IMR-90 (cell line): Measurements from ENCODE around the gene ABTB2. TPM values are rescaled to one million over a fixed set of nuclear protein-coding genes. Genes with fewer than 3 reads are reported as not detected.

Source experiments
- ATAC-seq: fragments of 200-7000 bp; cut with Tn5 transposase; 2 replicates; pipeline ENCODE4 v1.9.1; 2020; ENCODE audit warnings: low read depth, mild to moderate bottlenecking, moderate library complexity
- BruUV-seq: library from RNA; stranded (reverse); fragments of 400-500 nt; replicated peaks from 2 replicates; lab custom pipeline; 2021; lab: Mats Ljungman, UMichigan
- CTCF ChIA-PET: fragments of 300-600 bp; formaldehyde crosslinking; extraction: SDS; loops from one replicate; lab custom pipeline; 2021; ENCODE audit warnings: antibody characterized with exemption; lab: Yijun Ruan, JAX
- POLR2A ChIA-PET: fragments of 300-600 bp; sonication (Branson Sonifier 250); formaldehyde crosslinking; loops from one replicate; lab custom pipeline; 2022; ENCODE audit warnings: antibody characterized with exemption; ENCODE audit not compliant: unreplicated experiment; lab: Charles Lee
- DNase-seq: peaks from one replicate; pipeline ENCODE4 v3.0.0; 2013
- H2AFZ ChIP-seq: replicated peaks from 2 replicates; pipeline ENCODE3; 2013; ENCODE audit warnings: low read length, mild to moderate bottlenecking; ENCODE audit not compliant: poor library complexity
- H2AK5ac ChIP-seq: 2 replicates; pipeline ENCODE4 v1.6.1; 2013; ENCODE audit warnings: low read depth, low read length, inconsistent platforms
- H2AK9ac ChIP-seq: replicated peaks from 2 replicates; pipeline ENCODE3; 2013; ENCODE audit warnings: mild to moderate bottlenecking, low read depth, low read length, moderate library complexity; ENCODE audit not compliant: poor library complexity
- H2BK120ac ChIP-seq: 2 replicates; pipeline ENCODE4 v1.6.1; 2013; ENCODE audit warnings: low read depth, low read length, inconsistent platforms
- H2BK15ac ChIP-seq: 3 replicates; pipeline ENCODE4 v1.6.1; 2013; ENCODE audit warnings: low read depth, low read length, inconsistent platforms
- H2BK20ac ChIP-seq: 2 replicates; pipeline ENCODE4 v1.6.1; 2013; ENCODE audit warnings: low read depth, mild to moderate bottlenecking, inconsistent platforms, low read length, moderate library complexity
- H2BK5ac ChIP-seq: 2 replicates; pipeline ENCODE4 v1.6.1; 2013; ENCODE audit warnings: mild to moderate bottlenecking, low read depth, low read length, inconsistent platforms; ENCODE audit not compliant: poor library complexity, severe bottlenecking
- H3K14ac ChIP-seq: replicated peaks from 2 replicates; pipeline ENCODE4 v1.6.1; 2013; ENCODE audit warnings: low read depth, low read length, inconsistent platforms
- H3K18ac ChIP-seq: 2 replicates; pipeline ENCODE4 v1.6.1; 2013; ENCODE audit warnings: low read depth, low read length, control low read depth
- H3K23ac ChIP-seq: 2 replicates; pipeline ENCODE4 v1.6.1; 2013; ENCODE audit warnings: low read depth, low read length, inconsistent platforms
- H3K27ac ChIP-seq: 2 replicates; pipeline ENCODE4 v1.5.1; 2013; ENCODE audit warnings: mild to moderate bottlenecking, control low read depth, low read length; ENCODE audit not compliant: insufficient read depth
- H3K27me3 ChIP-seq: 2 replicates; pipeline ENCODE4 v1.6.1; 2013; ENCODE audit warnings: low read length; ENCODE audit not compliant: control insufficient read depth, insufficient read depth
- H3K36me3 ChIP-seq: 2 replicates; pipeline ENCODE4 v1.6.1; 2013; ENCODE audit warnings: low read length, mixed read lengths; ENCODE audit not compliant: control insufficient read depth, insufficient read depth
- H3K4ac ChIP-seq: 2 replicates; pipeline ENCODE4 v1.6.1; 2013; ENCODE audit warnings: low read depth, low read length, inconsistent platforms
- H3K4me1 ChIP-seq: 2 replicates; pipeline ENCODE4 v1.6.1; 2013; ENCODE audit warnings: low read length, mixed read lengths; ENCODE audit not compliant: control insufficient read depth, insufficient read depth
- H3K4me2 ChIP-seq: 2 replicates; pipeline ENCODE4 v1.6.1; 2013; ENCODE audit warnings: low read depth, mild to moderate bottlenecking, control low read depth, low read length, moderate library complexity
- H3K4me3 ChIP-seq: 2 replicates; pipeline ENCODE4 v1.5.1; 2013; ENCODE audit warnings: low read depth, mild to moderate bottlenecking, control low read depth, low read length, moderate library complexity; ENCODE audit not compliant: insufficient read depth
- H3K56ac ChIP-seq: 2 replicates; pipeline ENCODE4 v1.6.1; 2013; ENCODE audit warnings: low read length, inconsistent platforms; ENCODE audit not compliant: insufficient read depth; ENCODE audit errors: extremely low read depth
- H3K79me1 ChIP-seq, 2 experiments: 2 replicates each; pipeline ENCODE4 v1.6.1; 2013; ENCODE audit warnings: low read length in 2 of 2, inconsistent platforms in 1 of 2, low read depth in 1 of 2
- H3K9ac ChIP-seq: 2 replicates; pipeline ENCODE4 v1.6.1; 2013; ENCODE audit warnings: low read depth, low read length, control low read depth
- H3K9me1 ChIP-seq: 2 replicates; pipeline ENCODE4 v1.6.1; 2013; ENCODE audit warnings: low read length, inconsistent platforms; ENCODE audit not compliant: insufficient read depth
- H3K9me3 ChIP-seq: 2 replicates; pipeline ENCODE4 v1.6.1; 2013; ENCODE audit warnings: low read length; ENCODE audit not compliant: control insufficient read depth, insufficient read depth
- H4K20me1 ChIP-seq: 2 replicates; pipeline ENCODE4 v1.6.1; 2013; ENCODE audit warnings: low read length, inconsistent platforms; ENCODE audit not compliant: insufficient read depth
- H4K5ac ChIP-seq: 2 replicates; pipeline ENCODE4 v1.6.1; 2013; ENCODE audit warnings: mild to moderate bottlenecking, low read depth, low read length, control low read depth
- H4K8ac ChIP-seq, 2 experiments: 2 replicates each; pipeline ENCODE4 v1.6.1; 2013; ENCODE audit warnings: low read depth in 2 of 2, low read length in 2 of 2, control low read depth in 1 of 2, inconsistent platforms in 1 of 2
- H4K91ac ChIP-seq: 2 replicates; pipeline ENCODE4 v1.6.1; 2013; ENCODE audit warnings: low read depth, low read length, inconsistent platforms; ENCODE audit not compliant: insufficient read depth
- BHLHE40 ChIP-seq: fragments of 150-350 bp; IDR thresholded peaks from 2 replicates; pipeline ENCODE4 v1.6.1; 2016; ENCODE audit warnings: mild to moderate bottlenecking, low read depth, low read length
- CHD1 ChIP-seq: IDR thresholded peaks from 2 replicates; pipeline ENCODE4 v1.6.1; 2012; ENCODE audit warnings: low read depth, low read length, improper control_type of control experiment
- ELK1 ChIP-seq: fragments of 150-350 bp; IDR thresholded peaks from 2 replicates; pipeline ENCODE4 v1.6.1; 2016; ENCODE audit warnings: low read depth, mild to moderate bottlenecking, low read length, moderate library complexity, borderline replicate concordance
- MAFK ChIP-seq: IDR thresholded peaks from 2 replicates; pipeline ENCODE4 v1.6.1; 2012; ENCODE audit warnings: low read depth, low read length, improper control_type of control experiment
- NFE2L2 ChIP-seq: fragments of 150-350 bp; IDR thresholded peaks from 2 replicates; pipeline ENCODE4 v1.6.1; 2016; ENCODE audit warnings: low read depth, mild to moderate bottlenecking, low read length
- POLR2A ChIP-seq: IDR thresholded peaks from 2 replicates; pipeline ENCODE4 v1.6.1; 2012; ENCODE audit warnings: mild to moderate bottlenecking, low read depth, low read length
- SMC3 ChIP-seq: fragments of 150-350 bp; IDR thresholded peaks from 2 replicates; pipeline ENCODE4 v1.6.1; 2016; ENCODE audit warnings: low read depth, mild to moderate bottlenecking, antibody characterized with exemption, low read length, moderate library complexity
- WGBS, 2 experiments: methylation state at CpG; one replicate each; pipeline versions ENCODE4 v1.1.5 to v1.1.7; 2013; ENCODE audit warnings: missing lambda C conversion rate in 2 of 2; ENCODE audit not compliant: insufficient read length in 1 of 2; ENCODE audit errors: extremely low coverage in 2 of 2; 5-methylcytosine and 5-hydroxymethylcytosine counted together
- dilution Hi-C: fragments of 300-500 bp; cut with HindIII; formaldehyde crosslinking; loops from one replicate; pipeline ENCODE4 v1.14.3; 2018; ENCODE audit warnings: low sequenced_read_pairs; ENCODE audit not compliant: unreplicated experiment
- in situ Hi-C: fragments of 300-500 bp; cut with MboI; formaldehyde crosslinking; loops from 3 replicates; pipeline ENCODE4 v1.14.3; 2019; ENCODE audit warnings: low sequenced_read_pairs, inconsistent platforms, mixed read lengths
- intact Hi-C: fragments of 100-400 bp; cut with micrococcal nuclease; formaldehyde crosslinking; loops from 2 replicates; pipeline ENCODE4 v1.10.0; 2022
- polyA plus RNA-seq, 3 experiments: library from polyadenylated mRNA; depleted of rRNA; stranded (reverse); fragments of >200 nt; gene quantifications; 2 replicates each; pipeline ENCODE4 v1.2.3, GENCODE V29; 2012; ENCODE audit warnings: low replicate concordance in 1 of 3
- total RNA-seq: library from RNA; depleted of rRNA; stranded (reverse); fragments of >200 nt; gene quantifications from 2 replicates; pipeline ENCODE4 v1.2.3, GENCODE V29; 2012
- TF ChIP-seq, protein P1 (sequence below): fragments of 150-350 bp; IDR thresholded peaks from 2 replicates; pipeline ENCODE4 v1.6.1; 2017; ENCODE audit warnings: mild to moderate bottlenecking, antibody characterized with exemption, low read length, low read depth

The ABTB2 gene
- total and polyA plus RNA-seq, 2 of the 4 experiments (the other 2 are of a cell fraction) = 0.18 to 2.0 TPM

DNA sequence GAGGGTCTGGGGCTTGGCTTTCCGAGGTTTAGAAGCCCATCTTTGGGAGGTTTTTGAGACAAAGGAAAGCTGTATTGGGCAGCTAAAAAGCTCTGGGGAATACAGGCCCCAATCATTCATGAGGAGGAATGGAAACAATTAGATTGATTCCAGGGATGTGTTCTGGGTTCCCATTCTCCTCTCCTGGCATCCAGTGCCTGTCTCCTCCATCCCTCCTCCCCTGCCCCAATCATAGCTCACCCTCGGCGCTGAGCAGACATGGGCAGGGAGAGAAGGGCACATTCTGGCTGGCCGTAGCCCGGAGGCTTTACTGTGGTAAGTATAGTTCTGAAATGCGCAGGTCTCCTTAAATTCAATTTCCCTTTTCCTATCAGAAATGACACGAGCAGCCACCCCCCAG, 42.4 kb downstream of the ABTB2 start:
- POLR2A ChIA-PET = no interaction called here
- Histone ChIP-seq H2AK9ac (no peak overlapping the region), H3K4me3 (no peak overlapping the region), H3K9me3 (no peaks in the 10 kb centered on the region), H3K9ac (no peak overlapping the region), H3K27me3 (peaks cover 25% of the 10 kb centered on the region), H4K20me1 (no peaks in the 10 kb centered on the region), H3K14ac (no peak overlapping the region), H3K23ac (no peak overlapping the region), H2BK20ac (no peak overlapping the region), H2BK120ac (no peak overlapping the region), H4K91ac (no peak overlapping the region), H3K4me1 (peaks cover 5% of the 10 kb centered on the region), H3K4ac (no peak overlapping the region), H3K56ac (no peak overlapping the region), H3K36me3 (no peaks in the 10 kb centered on the region), H3K18ac (no peak overlapping the region), H2BK15ac (no peak overlapping the region), H2AK5ac (no peak overlapping the region), H4K8ac (no peak overlapping the region), H3K4me2 (no peak overlapping the region), H2AFZ (no peak overlapping the region), H3K79me1 (no peaks in the 10 kb centered on the region), H3K27ac (no peak overlapping the region), H3K9me1 (no peaks in the 10 kb centered on the region; the same call in 1 of the 2 replicates), H4K5ac (no peak overlapping the region), H2BK5ac (no peak overlapping the region)
- CTCF ChIA-PET = no interaction called here
- no TSS peak for BruUV-seq
- dilution Hi-C loops = no loop called here
- 80% methylated on average over 1 of the region's 7 CpGs; no CpG with 5 or more reads in 1 of the 2 experiments for WGBS, 2 experiments
- in situ Hi-C loops = no loop called here
- intact Hi-C loops = no loop called here
- ATAC-seq = no peak
- TF ChIP-seq CHD1 = no peak
- TF ChIP-seq SMC3 = no peak
- TF ChIP-seq MAFK = no peak
- TF ChIP-seq, protein P1, sequence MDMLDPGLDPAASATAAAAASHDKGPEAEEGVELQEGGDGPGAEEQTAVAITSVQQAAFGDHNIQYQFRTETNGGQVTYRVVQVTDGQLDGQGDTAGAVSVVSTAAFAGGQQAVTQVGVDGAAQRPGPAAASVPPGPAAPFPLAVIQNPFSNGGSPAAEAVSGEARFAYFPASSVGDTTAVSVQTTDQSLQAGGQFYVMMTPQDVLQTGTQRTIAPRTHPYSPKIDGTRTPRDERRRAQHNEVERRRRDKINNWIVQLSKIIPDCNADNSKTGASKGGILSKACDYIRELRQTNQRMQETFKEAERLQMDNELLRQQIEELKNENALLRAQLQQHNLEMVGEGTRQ = no peak
- no peak for TF ChIP-seq ELK1
- no peak for TF ChIP-seq NFE2L2
- no peak for TF ChIP-seq POLR2A
- TF ChIP-seq BHLHE40 = no peak
- no peak for DNase-seq
